SK-N-DZ (cell line): ENCODE results near the gene AAMP.

ENCODE experiments used
- DNase-seq: peaks from one replicate; pipeline ENCODE4 v3.0.0-alpha.2; 2015; ENCODE audit warnings: low spot score

Gene AAMP

GRCh38 chr2:218294430-218295022 is 24.6 kb upstream of the AAMP start:
- no peak for DNase-seq

DNA sequence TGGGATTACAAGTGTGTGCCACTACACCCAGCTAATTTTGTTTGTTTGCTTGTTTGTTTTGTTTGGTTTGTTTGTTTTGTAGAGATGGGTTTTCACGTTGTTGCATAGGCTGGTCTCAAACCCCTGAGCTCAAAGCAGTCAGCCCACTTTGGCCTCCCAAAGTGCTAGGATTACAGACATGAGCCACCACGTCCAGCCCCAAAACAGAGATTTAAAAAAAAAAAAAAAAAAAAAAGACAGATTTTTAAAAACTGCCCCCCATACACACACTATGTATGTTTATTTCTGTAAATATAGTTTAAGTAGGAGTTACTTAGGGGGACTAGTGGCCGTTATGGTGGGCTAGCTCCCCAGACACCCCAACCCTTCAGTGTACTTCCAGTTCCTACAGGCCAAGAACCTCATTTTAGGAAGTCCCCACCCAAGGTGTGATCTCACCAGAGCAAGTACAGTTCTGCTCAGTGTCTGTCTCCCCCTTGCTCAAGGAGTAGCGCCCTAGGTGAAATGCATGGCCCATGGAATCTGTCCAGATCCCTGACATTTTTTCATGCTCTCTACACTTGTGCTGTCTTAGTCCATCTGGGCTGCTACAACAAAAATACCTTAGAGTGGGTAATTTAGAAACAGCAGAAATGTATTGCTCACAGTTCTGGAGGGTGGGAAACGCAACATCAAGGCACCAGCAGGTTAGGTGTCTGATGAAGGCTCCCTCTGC is 23.9 kb upstream of the AAMP start:
- no peak for DNase-seq

- no peak for DNase-seq
These were observed 22.4 kb upstream of the AAMP start, which contains the start of gene TMBIM1 for GRCh38 chr2:218292048-218293014. TSS of gene TMBIM1 (minus strand) at chr2:218292503. CDS start at chr2:218282141, 10,362 bp downstream.

DNA sequence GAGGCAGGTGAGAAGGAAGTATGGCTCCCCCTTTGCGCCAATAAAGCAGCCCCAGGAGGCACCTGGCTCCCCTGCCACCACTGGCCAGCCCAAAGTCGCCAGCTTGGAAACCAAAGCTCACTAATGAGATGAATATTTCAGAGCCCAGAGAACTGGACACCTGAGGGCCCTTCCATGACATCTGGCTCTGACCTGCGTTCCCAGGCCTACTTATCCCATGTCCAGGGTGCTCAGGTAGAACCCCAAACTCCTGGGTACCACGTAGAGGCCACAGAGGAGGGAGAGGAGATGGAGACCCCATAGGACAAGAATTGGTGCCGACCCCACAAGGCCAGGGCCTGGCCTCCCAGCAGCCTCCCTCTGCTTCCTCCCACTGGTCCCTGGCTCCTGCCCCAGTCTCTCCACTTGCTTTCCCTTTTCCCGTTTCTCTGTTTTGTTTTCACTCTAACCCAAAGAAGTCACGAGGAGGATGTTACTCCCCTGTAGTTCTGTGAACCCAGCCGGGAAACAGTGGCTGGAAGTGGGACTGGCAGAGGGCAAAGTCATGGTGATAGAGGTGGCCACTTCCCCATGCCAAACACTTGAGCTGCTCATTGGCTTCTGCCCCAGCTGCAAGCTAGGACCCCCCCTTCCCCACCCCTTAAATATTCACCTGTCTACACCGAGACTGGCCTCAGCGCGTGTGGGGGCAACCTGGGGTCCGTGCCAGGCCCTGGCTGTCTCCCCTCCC is 21.5 kb upstream of the AAMP start:
- DNase-seq, result no peak

DNA sequence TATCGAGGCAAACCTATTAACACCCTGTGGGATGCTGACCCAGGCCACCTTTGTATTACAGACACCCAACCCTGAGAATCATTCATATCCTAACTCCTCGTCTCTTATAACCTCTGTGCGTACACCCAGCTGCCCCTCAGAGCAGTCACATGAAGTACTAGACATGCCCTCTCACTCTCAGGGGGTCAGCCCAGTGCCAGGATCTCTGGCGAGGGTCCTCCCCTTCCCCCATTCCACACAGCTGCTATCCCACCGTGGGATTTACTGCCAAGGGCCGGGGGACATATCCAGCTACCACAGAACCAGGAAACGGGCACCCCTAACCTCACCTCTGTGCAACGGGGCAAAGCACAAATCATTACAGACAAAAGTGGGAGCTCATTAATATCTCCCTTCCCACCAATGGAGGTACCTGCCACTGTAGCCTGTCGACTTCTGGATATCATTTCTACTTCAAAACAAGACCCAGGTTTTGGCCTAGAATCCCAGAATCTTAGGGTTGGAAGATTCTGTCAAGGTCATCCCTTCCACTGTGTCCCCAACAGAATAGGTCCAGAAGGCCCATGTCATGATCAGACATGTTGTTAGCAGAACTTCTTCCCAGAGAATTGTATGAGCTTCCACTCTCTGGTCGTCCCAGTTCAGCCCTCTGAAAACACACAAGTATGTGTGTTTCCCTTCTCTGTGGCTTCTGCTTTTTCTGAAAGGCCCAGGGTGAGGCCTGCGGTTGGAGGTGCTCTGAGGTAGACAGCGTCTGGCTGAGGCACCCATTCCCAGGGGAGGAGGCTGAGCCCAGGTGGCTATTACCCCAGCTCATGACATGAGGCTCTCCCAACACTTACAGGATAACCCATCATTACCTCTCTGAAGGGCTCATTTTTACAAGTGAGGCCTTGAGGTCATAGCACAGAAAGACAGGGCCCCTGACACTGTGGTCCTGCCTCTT is 20.7 kb upstream of the AAMP start:
- no peak for DNase-seq

DNA sequence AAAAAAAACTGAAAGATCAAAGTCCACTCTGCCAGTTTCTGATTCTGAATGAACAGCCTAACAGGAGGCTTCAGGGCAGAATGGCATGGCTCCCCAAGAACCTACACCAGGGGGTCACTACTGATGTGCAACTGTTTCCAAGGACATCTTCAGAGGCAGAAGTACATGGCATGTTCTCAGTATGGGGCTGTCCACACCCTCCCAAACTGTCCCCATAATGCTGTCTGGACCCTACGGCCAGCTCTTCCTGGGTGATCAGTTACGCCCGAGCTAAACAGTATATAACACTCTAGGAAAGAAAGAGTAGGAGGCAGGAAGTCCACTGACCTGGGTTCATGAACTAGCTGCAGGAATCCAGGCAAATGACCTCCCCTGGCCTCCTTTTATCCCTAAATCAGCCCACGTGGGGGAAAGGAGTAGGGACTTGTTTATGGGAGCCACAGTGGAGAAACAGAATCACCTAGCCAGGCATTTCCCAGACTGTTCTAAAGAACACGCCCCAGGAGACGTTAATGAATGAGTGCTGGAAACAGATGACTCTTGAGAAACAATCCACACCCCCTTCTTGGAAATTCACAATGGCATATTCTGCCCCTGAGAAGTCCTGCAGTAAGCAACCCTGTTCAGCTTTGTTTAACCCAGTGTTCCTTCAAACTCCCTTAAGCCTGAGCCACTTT is 19.8 kb upstream of the AAMP start:
- no peak for DNase-seq

- DNase-seq, result peak; percentile 60
These were observed 16.9 kb upstream of the AAMP start for GRCh38 chr2:218286570-218287459.

GRCh38 chr2:218285604-218286003 is 15.7 kb upstream of the AAMP start:
- no peak for DNase-seq

GRCh38 chr2:218284106-218284811 is 14.3 kb upstream of the AAMP start:
- DNase-seq, result no peak

DNA sequence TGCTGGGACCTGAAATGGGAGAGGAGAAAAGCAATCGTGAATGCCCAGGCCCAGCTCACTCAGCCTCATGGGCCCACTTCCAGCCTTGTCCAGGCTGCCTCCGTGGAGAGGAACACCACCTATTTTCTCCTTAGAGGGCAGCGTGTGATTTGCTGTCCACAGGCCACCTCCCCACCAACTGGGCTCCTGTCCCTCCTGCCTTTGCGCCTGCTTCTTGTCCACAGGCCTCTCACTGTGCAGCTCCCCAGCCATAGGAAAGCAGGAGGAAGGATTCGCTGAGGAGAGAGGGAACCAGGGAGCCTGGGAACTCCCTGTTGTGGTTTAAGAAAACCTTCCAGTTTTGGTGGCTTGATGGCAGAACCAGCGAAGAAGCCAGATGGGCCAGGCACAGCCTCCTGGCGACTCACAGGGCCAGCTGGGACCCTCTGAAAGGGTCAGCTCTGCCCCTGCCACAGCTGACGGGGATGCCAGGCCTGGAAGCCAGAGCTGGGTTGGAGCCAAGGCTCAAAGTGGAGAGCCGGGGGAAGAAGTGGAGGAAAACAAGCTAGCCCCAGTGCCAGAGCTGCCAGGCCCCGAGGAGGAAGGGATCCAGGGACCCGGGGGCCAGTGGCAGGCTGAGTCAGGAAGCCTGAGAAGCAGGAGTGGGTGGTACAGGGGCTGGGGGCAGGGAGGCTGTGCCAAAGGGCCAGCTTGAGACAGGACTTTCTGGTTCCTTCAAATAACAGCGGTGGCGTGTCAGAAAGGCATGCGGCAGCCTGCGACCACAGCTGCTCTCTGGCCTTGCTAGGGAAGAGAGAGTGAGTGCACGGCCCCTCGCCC is 12.4 kb upstream of the AAMP start:
- DNase-seq, result no peak

DNA sequence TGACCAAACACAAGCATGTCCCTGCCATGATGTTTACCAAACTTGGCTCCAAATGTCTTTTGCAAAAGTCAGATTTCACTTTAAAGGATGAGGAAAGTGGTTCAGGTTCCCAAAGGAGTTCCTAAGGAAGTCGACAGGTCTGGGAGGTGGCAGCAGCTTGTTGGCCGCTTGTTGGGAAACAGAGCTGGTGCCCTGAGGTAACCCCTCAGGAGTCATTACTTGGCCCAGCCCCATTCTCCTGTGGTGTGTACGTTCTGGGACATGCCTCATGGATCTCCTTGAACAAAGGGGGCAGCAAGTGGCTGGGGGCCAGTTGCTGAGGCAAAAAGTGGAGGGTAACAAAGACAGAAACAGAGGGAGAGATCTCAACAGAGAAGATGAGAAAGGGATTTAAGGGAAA is 11.5 kb upstream of the AAMP start:
- no peak for DNase-seq

- DNase-seq, result no peak
These were observed 10.4 kb upstream of the AAMP start for GRCh38 chr2:218280260-218280870.

GRCh38 chr2:218278531-218279360 is 8.8 kb upstream of the AAMP start:
- no peak for DNase-seq

- DNase-seq, result no peak
These were observed 8.0 kb upstream of the AAMP start for GRCh38 chr2:218277921-218278320.

DNA sequence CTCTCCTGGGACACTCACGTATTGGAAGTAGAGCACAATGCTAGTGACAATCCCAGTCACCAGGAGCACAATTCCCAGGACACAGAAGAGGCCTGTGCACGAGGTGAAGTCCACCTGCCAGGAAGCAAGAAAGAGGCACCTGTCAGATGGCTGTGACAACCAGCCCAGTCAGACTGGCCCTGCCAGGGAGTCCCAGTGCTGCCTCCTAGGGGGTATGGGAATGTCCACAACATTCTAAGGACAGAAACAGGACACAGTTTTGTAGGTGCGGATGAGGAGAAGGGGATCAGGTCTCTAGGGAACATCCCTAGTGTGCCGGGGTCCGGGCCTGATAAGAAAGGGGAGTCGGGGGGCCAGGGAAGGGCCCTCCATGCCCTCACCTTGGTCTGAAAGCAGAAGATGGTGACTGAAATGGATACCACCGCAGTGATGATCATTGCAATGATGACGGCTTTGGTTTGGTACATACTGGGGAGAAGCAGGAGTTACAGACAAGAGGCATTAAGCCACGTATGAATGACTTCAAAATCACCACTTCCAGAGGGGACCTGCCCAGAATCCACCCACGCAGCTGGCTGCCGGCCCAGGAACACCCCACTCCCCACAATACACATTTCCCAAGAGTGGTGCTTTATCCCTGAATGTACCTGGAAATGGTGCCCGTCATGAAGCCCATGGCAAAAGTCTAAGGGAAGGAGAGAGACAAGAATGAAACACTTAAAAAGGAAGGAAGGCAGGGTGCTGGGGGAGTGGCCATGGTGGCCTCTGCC is 7.2 kb upstream of the AAMP start:
- no peak for DNase-seq
